Neural progenitor cell (in vitro differentiated cells): Measurements from ENCODE around the gene PLD6.

Experiments
- CTCF ChIP-seq: fragments of 200-600 bp; sonication (generic); IDR thresholded peaks from 2 replicates; pipeline ENCODE4 v1.5.1; 2017; ENCODE audit warnings: antibody characterized with exemption, mild to moderate bottlenecking
- EZH2 ChIP-seq: fragments of 200-600 bp; sonication (generic); IDR thresholded peaks from 2 replicates; pipeline ENCODE4 v1.6.1; 2017; ENCODE audit warnings: antibody characterized with exemption, mild to moderate bottlenecking, moderate library complexity

GRCh38 chr17:17217995-17218394 is 11.9 kb upstream of the PLD6 start:
- no peak for TF ChIP-seq CTCF
- no peak for TF ChIP-seq EZH2
